ENCODE data around the gene N4BP3.
"Not testable (repeated sequence)": the region's sequence is repeated elsewhere in the genome, so short reads cannot be mapped to it uniquely, and the experiment has no call there.

N4BP3 gene

GRCh38 chr5:178125253-178125906, 12.0 kb downstream of the N4BP3 start:
- Histone ChIP-seq H3K4me2 (ENCODE audit: low read length) (no peak overlapping the region), H3K9me3 (replicated peaks; ENCODE audit: low read length) (no peaks in the 10 kb centered on the region), H3K4me3 (ENCODE audit: low read length) (no peak overlapping the region), H3K4me1 (ENCODE audit: control insufficient read depth, insufficient read depth, low read length) (peaks cover 7% of the 10 kb centered on the region), H3K36me3 (ENCODE audit: insufficient read depth, low read length) (no peaks in the 10 kb centered on the region), H3K27me3 (ENCODE audit: control insufficient read depth, insufficient read depth, low read length) (peaks cover 55% of the 10 kb centered on the region), H3K9ac (ENCODE audit: low read depth, low read length) (no peak overlapping the region)

GRCh38 chr5:178126556-178126955, 13.2 kb downstream of the N4BP3 start:
- H3K9me3 ChIP-seq (replicated peaks; ENCODE audit: low read length), result no peaks in the 10 kb centered on the region
- peaks cover 2% of the 10 kb centered on the region for H3K4me1 ChIP-seq (ENCODE audit: control insufficient read depth, insufficient read depth, low read length)
- no peak overlapping the region for H3K9ac ChIP-seq (ENCODE audit: low read depth, low read length)
- no peaks in the 10 kb centered on the region for H3K36me3 ChIP-seq (ENCODE audit: insufficient read depth, low read length)
- no peak overlapping the region for H3K4me3 ChIP-seq (ENCODE audit: low read length)
- no peak overlapping the region for H3K4me2 ChIP-seq (ENCODE audit: low read length)
- H3K27me3 ChIP-seq (ENCODE audit: control insufficient read depth, insufficient read depth, low read length), result peaks cover 43% of the 10 kb centered on the region

GRCh38 chr5:178127300-178128009, 14.1 kb downstream of the N4BP3 start:
- H3K4me2 ChIP-seq (ENCODE audit: low read length); H3K4me3 ChIP-seq (ENCODE audit: low read length); H3K9ac ChIP-seq (ENCODE audit: low read depth, low read length); H3K36me3 ChIP-seq (ENCODE audit: insufficient read depth, low read length); H3K4me1 ChIP-seq (ENCODE audit: control insufficient read depth, insufficient read depth, low read length); H3K9me3 ChIP-seq (replicated peaks; ENCODE audit: low read length): not testable (repeated sequence)
- peaks cover 34% of the 10 kb centered on the region for H3K27me3 ChIP-seq (ENCODE audit: control insufficient read depth, insufficient read depth, low read length)

GRCh38 chr5:178129296-178129695, 16.0 kb downstream of the N4BP3 start:
- no peak overlapping the region for H3K9ac ChIP-seq (ENCODE audit: low read depth, low read length)

GRCh38 chr5:178130234-178130575, 16.9 kb downstream of the N4BP3 start:
- peak overlapping the region; percentile 90 for H3K9ac ChIP-seq (ENCODE audit: low read depth, low read length)

More at GRCh38 chr5:178129296-178129695, 16.0 kb downstream of the N4BP3 start:
- Histone ChIP-seq H3K36me3 (ENCODE audit: insufficient read depth, low read length) (no peaks in the 10 kb centered on the region), H3K4me2 (ENCODE audit: low read length) (no peak overlapping the region), H3K4me1 (ENCODE audit: control insufficient read depth, insufficient read depth, low read length) (no peaks in the 10 kb centered on the region), H3K27me3 (ENCODE audit: control insufficient read depth, insufficient read depth, low read length) (peaks cover 18% of the 10 kb centered on the region), H3K9me3 (replicated peaks; ENCODE audit: low read length) (no peaks in the 10 kb centered on the region), H3K4me3 (ENCODE audit: low read length) (no peak overlapping the region)

GRCh38 chr5:178130576-178131445, 17.5 kb downstream of the N4BP3 start, which contains the start of gene RMND5B:
TSS of gene RMND5B (plus strand) at chr5:178131014. CDS start at chr5:178138120, 7,106 bp downstream.
- Histone ChIP-seq H3K36me3 (ENCODE audit: insufficient read depth, low read length) (no peaks in the 10 kb centered on the region), H3K9me3 (replicated peaks; ENCODE audit: low read length) (no peaks in the 10 kb centered on the region), H3K27me3 (ENCODE audit: control insufficient read depth, insufficient read depth, low read length) (peaks cover 5% of the 10 kb centered on the region), H3K4me1 (ENCODE audit: control insufficient read depth, insufficient read depth, low read length) (no peaks in the 10 kb centered on the region), H3K4me3 (ENCODE audit: low read length) (peak within 1 kb of the TSS; percentile 98), H3K4me2 (ENCODE audit: low read length) (peak within 1 kb of the TSS; percentile 98), H3K9ac (ENCODE audit: low read depth, low read length) (peak within 1 kb of the TSS; percentile 90)

More at GRCh38 chr5:178130234-178130575, 16.9 kb downstream of the N4BP3 start:
- H3K4me1 ChIP-seq (ENCODE audit: control insufficient read depth, insufficient read depth, low read length); H3K36me3 ChIP-seq (ENCODE audit: insufficient read depth, low read length); H3K27me3 ChIP-seq (ENCODE audit: control insufficient read depth, insufficient read depth, low read length); H3K9me3 ChIP-seq (replicated peaks; ENCODE audit: low read length): not testable (repeated sequence)
- Histone ChIP-seq H3K4me3 (ENCODE audit: low read length) (peak overlapping the region; percentile 98), H3K4me2 (ENCODE audit: low read length) (peak overlapping the region; percentile 98)

GRCh38 chr5:178131446-178131996, 18.2 kb downstream of the N4BP3 start:
- Histone ChIP-seq H3K36me3 (ENCODE audit: insufficient read depth, low read length) (peaks cover 2% of the 10 kb centered on the region), H3K4me3 (ENCODE audit: low read length) (peak overlapping the region; percentile 98), H3K9me3 (replicated peaks; ENCODE audit: low read length) (no peaks in the 10 kb centered on the region), H3K9ac (ENCODE audit: low read depth, low read length) (peak overlapping the region; percentile 90), H3K27me3 (ENCODE audit: control insufficient read depth, insufficient read depth, low read length) (peaks cover 4% of the 10 kb centered on the region), H3K4me1 (ENCODE audit: control insufficient read depth, insufficient read depth, low read length) (no peaks in the 10 kb centered on the region), H3K4me2 (ENCODE audit: low read length) (peak overlapping the region; percentile 98)

- no peaks in the 10 kb centered on the region for H3K4me1 ChIP-seq (ENCODE audit: control insufficient read depth, insufficient read depth, low read length)
- H3K36me3 ChIP-seq (ENCODE audit: insufficient read depth, low read length), result peaks cover 6% of the 10 kb centered on the region
- H3K27me3 ChIP-seq (ENCODE audit: control insufficient read depth, insufficient read depth, low read length), result no peaks in the 10 kb centered on the region
- H3K4me3 ChIP-seq (ENCODE audit: low read length), result no peak overlapping the region
- no peak overlapping the region for H3K9ac ChIP-seq (ENCODE audit: low read depth, low read length)
- no peak overlapping the region for H3K4me2 ChIP-seq (ENCODE audit: low read length)
- no peaks in the 10 kb centered on the region for H3K9me3 ChIP-seq (replicated peaks; ENCODE audit: low read length)
These were observed 23.7 kb downstream of the N4BP3 start for GRCh38 chr5:178136990-178137389.

GRCh38 chr5:178137991-178138390, 24.7 kb downstream of the N4BP3 start:
- no peaks in the 10 kb centered on the region for H3K4me1 ChIP-seq (ENCODE audit: control insufficient read depth, insufficient read depth, low read length)
- no peaks in the 10 kb centered on the region for H3K27me3 ChIP-seq (ENCODE audit: control insufficient read depth, insufficient read depth, low read length)
- H3K4me3 ChIP-seq (ENCODE audit: low read length), result no peak overlapping the region
- H3K9me3 ChIP-seq (replicated peaks; ENCODE audit: low read length), result no peaks in the 10 kb centered on the region
- no peak overlapping the region for H3K4me2 ChIP-seq (ENCODE audit: low read length)
- no peak overlapping the region for H3K9ac ChIP-seq (ENCODE audit: low read depth, low read length)
- H3K36me3 ChIP-seq (ENCODE audit: insufficient read depth, low read length), result peaks cover 10% of the 10 kb centered on the region

GRCh38 chr5:178141550-178141949, 28.2 kb downstream of the N4BP3 start:
- H3K4me1 ChIP-seq (ENCODE audit: control insufficient read depth, insufficient read depth, low read length), result no peaks in the 10 kb centered on the region
- H3K4me3 ChIP-seq (ENCODE audit: low read length), result no peak overlapping the region
- peaks cover 28% of the 10 kb centered on the region for H3K36me3 ChIP-seq (ENCODE audit: insufficient read depth, low read length)
- no peak overlapping the region for H3K4me2 ChIP-seq (ENCODE audit: low read length)
- H3K27me3 ChIP-seq (ENCODE audit: control insufficient read depth, insufficient read depth, low read length), result no peaks in the 10 kb centered on the region
- no peaks in the 10 kb centered on the region for H3K9me3 ChIP-seq (replicated peaks; ENCODE audit: low read length)
- H3K9ac ChIP-seq (ENCODE audit: low read depth, low read length), result no peak overlapping the region

- Histone ChIP-seq H3K4me2 (ENCODE audit: low read length) (no peak overlapping the region), H3K36me3 (ENCODE audit: insufficient read depth, low read length) (peaks cover 38% of the 10 kb centered on the region), H3K4me3 (ENCODE audit: low read length) (no peak overlapping the region), H3K27me3 (ENCODE audit: control insufficient read depth, insufficient read depth, low read length) (no peaks in the 10 kb centered on the region), H3K9me3 (replicated peaks; ENCODE audit: low read length) (no peaks in the 10 kb centered on the region), H3K4me1 (ENCODE audit: control insufficient read depth, insufficient read depth, low read length) (no peaks in the 10 kb centered on the region), H3K9ac (ENCODE audit: low read depth, low read length) (no peak overlapping the region)
These were observed 29.3 kb downstream of the N4BP3 start for GRCh38 chr5:178142642-178143041.
